MV-4-11 (cell line): ENCODE data around the gene GALNT2.
A peak's percentile ranks its signal among the peaks of the same experiment; 100 is the strongest.

ENCODE experiments used
- DNase-seq: peaks from one replicate; lab custom pipeline; 2025; lab: John Stamatoyannopoulos, UW

The GALNT2 gene

DNA sequence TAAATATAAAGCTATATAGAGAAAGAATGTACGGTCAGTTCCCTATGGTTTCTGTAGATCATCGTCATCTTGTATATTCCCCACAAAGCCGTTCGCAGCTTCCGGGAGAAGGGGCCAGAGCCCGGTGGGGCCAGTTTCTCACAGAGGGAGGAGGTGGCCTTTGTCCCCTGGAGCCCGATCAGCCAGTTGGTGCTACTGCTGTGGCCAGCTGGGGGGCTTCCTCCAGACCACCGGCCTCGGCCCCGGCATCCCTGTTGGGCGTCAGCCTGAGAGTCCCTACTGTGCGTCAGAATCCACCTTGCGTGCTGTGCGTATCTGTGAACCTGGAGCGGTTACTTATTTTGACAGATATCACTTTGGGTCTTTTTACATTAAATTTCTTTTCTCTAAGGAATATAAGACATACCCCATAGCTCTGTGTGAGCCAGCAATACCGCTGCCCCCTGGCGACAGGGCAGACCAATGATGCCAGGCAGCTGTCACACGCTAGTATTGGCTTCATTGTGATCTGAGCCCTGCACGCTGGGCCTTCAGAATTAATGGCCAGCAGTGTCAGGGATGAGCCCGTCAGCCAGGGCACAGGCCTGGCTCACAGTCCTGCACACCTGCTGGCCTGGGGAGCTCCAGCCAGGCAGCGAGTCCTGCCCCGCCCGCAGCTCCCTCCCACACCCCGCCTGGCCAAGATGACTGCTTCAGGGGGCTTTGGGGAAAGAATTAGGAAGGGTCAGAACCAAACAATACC, 213.2 kb downstream of the GALNT2 start:
- no peak for DNase-seq

DNA sequence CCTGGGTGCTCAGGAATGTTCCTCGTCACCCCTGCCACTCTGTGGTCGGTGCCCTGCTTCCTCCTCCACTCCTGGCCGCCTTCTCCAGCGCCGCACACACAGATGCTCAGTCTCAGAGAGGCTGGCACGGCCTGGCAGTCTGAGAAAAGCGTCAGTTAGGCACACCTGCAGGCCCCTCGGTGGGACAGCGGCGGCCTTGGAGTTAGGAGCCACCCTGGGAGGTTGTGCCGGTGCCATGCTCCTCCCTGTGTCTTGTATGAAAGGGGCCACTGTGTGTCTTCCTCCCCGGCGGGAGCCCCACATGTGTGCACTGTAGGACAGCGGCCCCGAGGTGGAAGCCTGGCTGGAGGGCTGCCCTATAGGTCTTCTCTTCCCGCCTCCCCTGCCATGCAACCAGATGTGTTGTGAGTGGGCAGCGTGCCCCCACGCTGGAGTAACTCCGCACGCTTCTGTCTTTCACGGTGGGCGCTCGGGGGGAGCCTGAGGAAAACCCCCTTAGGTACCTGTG, 213.9 kb downstream of the GALNT2 start:
- DNase-seq: no peak

DNA sequence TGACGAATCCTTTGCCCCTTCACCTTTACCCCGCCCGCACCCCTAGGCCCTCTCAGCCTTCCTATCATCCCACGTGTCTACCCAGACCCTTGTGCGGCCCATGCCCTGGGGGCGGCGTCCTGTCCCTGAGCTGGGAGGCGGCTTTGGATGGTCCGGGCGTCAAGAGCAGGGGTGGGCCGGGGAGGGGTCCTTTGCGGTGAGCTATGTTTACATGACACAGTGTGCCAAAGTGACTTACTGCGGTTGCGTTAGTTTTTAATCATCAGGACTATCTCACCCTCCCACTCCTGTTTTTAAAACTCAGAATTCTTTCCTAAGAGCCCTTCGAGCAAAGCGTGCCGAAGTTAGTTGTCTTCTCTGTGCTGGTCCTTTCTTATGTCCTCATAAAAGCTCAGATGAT, 214.5 kb downstream of the GALNT2 start:
- no peak for DNase-seq

DNA sequence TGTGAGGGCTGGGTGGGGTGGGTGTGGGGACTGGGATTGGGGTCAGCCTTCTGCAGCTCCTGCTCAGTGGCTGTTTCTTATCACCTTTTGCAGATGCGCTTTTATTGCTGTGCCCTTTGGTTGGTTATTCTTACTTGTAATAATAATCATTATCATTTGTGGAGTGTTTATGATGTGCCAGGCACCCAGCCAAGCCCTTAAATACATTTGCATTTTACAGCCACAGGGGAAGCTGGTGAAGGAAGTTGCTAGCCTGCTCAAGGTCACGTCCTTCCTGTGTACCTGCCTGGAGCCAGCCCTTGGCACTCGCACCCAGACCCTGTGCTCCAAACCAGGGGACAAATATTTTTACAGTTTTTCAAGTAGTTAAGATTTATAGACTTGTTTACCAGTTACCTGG, 215.1 kb downstream of the GALNT2 start:
- no peak for DNase-seq

DNA sequence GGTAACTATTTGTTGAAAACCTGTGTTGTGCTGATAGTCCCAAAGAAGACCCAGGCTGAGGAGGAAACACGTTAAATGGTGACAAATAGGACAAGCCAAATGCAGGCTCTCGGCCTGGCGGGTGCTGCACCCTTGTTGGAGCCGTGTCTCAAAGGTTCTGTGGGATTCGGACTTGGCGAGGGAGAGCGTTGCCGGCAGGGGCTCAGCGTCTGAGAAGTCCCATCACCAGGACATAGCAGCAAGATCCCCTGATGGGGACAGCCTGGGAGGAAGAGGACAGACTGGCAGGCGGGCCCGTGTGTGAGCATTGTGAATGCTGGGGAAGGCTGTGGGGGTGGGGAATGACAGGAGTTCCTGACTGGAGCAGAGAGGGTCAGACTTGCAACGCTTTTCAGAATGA, 216.6 kb downstream of the GALNT2 start:
- DNase-seq: no peak

DNA sequence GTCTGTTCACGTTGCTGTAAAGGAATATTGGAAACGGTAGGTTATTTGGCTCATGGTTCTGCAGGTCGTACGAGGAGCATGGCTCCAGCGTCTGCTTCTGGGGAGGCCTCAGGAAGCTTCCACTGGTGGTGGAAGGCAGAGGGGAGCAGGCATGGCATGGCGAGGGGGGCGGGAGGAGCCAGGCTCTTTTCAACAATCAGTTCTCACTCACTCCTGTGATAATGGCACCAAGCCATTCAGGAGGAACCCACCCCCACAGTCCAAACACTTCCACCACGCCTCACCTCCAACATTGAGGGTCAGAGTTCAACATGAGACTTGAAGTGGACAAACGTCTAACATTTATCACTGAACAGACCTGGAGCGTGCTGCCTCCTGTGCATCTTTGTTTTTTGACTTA, 217.9 kb downstream of the GALNT2 start:
- DNase-seq: no peak

DNA sequence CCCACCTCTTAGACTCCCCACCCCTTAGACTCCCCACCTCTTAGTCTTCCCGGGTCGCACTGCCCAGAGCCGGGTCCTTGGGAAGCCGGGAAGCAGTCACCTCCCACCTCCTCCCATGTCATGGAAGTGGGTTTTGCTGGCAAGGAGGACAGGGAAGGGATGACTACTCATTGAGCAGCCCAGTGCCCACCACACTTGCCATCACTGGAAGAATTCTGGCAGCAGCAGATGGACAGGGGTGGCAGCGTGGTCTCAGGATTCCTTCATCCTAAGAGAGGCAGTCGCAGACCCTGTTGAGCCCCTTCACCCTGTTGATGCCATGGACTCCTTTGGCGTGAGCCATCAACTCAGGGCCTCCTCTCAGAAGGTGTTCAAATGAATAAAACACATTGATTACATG, 218.3 kb downstream of the GALNT2 start:
- DNase-seq: no peak

DNA sequence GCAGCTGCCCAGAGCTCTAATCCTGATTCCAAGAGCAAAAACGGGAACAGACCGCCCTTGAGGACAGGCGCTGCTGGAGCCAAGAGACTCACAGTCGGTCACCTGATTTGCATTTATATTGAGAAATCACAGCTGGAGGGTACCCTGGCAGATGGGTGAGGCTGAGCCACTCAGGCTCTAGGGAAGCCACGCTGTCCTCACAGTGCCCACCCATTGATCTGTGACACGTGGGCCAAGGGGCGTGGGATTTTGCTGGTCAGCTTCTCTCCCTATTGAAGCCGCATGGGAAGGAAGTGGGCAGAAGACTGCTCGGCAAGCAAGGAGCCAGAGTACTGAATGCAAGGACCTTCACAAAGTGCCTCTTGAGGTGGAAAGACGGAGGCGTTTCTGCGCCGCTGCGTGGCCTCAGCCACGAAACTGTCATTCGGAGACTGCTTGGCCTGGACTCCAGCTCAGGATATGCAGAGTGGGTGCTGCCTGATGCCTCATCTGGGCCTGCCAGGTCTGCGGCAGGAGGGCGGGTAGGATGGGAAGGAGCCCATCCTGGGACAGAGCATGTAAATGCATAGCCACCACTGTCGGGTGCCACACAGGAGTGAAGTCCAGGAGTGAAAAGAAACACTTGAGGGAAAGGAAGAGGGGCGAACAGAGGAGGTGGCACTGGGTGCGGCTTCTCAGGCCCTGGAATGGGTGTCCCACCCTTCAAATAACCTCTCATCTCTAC, 219.3 kb downstream of the GALNT2 start:
- DNase-seq: no peak

DNA sequence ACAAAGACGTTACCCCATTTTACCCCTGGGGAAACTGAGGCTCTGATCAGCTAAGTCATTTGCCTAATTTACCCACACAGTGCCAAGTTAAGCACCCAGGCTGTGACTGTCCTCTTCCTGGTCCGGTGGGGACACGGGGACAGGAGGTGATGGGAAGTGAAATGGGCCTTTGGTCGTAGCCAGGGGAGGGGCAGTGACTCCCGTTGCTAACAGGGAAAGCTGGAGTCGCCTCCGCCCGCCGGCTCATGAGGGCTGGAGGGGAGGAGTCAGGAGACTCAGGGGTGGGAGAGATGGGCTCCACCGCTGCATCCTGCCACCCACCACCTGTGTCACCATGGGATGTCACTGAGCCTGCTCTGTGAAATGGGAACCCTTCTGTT, 219.8 kb downstream of the GALNT2 start:
- DNase-seq: no peak

DNA sequence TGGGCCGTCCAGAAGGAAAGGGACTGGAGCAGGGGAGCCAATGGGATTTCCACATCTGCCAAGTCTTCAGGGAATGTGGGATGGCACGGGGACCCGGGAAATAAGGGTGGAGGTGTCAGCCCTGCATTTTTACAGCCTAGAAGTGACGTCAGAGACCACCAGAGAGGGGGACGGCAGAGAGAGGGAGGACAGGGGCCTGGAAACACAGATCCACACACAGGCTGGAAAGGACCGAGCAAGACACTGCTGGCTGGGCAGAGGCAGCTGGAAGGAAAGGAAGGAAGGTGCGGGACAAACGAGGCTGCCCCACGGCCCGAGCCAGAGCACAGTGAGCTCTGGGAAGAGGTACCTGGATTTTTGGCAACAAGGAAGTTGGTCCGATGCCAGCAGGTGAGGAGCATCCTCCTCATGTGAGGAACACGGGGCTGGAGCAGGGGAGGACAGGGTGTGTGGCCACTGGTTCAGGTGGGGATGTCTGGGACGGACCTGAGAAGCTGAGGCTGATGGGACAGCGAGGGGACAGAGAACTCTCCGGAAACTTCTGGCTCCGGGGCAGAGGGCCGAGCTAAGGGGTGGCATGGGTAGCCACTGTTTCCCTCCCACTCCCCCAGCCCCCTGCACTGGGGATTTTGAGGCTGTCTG, 220.8 kb downstream of the GALNT2 start:
- DNase-seq: no peak

DNA sequence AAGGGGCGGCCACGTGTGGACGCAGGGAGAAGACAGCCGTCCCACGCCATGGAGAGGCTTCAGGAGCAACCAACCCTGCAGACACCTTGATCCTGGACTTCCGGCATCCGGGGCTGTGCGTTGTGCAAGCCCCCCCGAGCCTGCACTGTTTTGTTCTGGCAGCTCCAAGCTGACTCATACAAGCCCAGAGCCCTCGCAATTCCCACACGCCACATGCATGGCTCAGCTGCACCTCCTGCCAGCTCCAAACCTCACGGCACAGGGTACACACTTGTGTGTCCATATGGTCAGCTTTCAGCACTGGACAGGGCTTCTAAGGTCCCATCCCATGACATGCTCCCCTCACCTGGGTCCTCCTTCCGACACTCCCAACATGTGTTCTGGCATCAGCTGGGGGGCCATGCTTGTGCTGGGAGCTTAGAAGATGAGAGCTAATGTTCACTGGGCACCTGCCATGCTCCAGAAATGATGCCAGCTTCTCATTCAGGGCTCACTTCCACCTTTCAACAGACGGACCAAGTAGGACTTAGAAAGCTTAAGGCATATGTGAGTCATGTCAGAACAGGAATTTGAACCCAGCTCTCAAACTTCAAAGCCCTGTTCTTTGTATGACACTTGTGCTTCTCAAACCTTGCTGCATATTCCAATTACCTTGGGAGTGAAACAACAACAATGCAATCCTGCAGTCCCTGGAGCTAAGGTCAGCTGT, 221.8 kb downstream of the GALNT2 start:
- DNase-seq: no peak

DNA sequence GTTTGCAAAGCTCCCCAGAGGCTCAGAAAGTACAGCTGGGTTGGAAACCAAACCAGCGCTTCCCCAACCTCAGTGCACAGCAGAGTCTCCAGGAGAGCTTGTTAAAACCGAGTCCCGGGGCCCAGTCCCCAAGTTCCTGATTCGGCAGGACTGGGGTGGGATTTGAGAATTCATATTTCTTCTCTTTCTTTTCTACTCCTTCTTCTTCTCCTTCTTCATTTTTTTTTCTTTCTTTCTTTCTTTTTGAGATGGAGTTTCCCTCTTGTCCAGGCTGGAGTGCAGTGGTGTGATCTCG, 222.3 kb downstream of the GALNT2 start:
- no peak for DNase-seq

DNA sequence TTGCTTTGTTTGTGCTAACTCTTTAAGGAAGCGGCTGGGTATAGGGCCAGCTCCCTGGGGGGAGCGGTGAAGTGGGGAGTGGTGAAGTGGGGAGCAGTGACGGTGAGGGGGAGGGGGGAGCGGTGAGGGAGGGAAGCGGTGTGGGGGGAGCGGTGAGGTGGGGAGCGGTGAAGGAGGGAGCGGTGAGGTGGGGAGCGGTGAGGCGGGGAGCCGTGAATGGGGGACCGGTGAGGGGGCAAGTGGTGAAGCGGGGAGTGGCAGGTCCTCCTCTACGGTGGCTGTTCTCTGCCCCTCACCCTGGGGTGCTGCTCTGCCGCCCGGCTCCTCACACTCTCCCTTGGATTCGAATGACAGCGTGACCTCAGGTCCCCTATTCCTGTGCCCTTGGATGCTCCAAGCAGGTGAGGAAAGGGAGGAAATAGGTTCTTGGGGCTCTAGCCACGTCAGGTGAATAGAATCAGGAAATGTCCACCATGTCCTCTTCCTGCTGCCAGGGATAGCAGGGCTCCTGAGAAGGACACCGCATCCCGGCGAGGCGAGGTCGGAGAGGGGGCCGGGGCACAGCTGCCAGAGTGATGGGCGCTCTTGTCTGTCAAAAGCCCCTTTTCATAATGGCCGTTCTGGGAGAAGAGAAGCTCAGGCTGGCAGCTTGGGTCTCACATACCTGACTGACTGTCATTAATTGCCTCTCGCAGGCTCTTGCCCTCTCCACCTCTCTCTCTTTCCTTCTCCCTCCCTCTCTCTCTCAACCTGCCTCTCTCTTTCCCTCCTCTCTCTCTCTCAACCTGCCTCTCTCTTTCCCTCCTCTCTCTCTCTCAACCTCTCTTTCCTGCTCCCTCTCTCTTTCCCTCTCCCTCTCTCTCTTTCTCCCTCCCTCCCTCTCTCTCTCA, 224.9 kb downstream of the GALNT2 start:
- DNase-seq: no peak

DNA sequence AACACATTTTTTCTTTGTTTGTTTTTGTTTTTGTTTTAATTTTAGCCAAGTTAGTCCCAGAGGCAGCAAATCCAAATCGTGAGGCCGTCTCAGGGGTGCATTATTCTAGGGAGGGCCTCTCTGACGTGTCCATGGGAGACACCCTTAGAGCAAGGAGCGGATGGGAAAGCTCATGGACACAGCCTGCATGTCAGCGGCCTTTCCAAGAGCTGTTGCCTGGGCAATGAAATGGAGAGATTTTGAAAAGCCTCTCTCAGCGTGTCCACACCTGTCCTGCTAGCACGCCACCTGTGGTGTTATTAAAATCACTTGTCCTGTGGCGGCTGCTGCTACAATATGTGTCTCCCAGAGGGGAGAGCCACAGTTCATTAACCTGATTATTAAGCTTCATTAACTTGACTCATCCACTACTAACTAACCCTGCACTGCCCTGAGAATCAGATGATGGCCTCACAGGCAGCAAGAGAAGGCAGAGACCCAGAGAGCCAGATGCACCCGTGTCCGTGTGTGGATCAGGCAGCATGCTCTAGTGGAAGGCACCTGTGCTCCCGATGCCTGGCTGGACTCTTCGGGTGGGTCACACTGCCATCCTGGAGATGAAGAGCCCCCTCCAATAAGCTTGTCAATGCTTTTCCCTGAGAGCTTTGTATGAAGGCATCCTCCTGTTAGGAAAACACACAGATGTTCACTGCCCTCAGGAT, 225.8 kb downstream of the GALNT2 start:
- DNase-seq: no peak

DNA sequence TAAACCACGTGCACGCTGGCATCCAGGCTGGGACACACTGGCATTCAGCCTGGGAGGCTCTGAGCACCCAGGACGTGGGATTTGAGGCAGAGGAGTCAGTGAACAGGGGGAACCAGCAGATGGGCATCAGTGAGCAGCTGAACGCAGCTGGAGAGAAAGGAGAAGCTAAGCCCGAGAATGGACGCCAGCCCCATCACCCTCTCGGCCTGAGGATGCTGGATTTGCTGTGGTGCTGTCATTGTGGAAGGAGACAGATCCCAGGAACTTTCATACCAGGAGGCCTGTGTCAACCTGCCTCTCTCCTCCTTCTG, 226.3 kb downstream of the GALNT2 start:
- no peak for DNase-seq

DNA sequence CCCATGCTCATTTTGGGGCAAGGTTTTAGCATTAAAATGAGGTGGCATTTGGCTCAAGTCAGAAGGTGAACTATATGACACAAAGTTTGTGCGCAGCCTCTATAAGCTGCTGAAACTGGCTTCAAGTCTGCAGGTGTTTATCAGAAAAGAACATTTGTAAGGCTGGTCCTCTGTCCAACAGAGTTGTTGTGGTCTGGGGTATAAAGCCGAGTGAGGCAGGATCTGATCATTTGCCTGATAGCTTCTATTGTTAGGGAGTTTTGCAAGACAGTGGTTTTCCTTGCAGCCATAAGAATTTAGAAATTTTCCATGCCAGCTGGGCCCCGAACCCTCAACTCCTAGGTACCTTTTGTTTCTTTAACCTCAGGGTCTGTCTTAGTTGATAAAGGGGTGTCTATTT, 228.3 kb downstream of the GALNT2 start:
- DNase-seq: no peak

DNA sequence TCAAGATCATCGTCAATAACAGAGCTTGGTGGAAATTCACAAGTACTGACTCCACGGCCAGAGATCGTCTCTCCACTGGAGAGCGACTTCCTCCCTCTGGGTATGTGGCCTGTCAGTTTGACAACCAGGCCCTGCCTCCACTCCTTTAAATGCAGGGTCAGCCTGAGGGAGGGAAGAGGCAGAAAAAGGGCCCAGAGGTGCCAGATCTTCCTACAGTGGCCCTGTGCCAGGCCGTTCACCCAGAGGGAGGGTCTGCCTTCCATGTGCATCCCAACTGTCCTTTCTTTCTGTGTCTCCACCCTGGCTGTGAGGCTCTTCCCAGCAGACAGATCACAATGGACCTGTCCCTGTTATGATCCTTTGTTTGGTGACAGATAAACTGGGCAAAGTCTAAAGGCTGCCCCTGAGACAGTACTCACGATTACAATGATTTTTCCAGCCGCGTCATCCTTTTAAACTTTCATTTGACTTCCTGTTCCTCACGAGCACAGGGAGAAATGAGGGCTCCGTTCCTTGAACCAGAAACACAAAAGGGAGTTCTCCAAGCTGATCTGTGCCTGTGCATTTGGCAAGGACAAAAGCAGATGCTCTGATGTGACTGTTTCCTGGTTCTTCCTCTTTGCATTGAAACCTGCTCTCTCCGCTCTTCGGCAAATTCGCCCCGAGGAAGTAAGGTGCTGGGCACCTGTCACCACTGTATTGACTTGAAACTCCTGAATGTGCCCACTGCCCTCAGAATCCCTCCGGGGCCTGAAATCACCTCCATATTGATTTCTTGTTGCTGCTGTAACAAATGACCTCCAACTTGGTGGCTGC, 232.4 kb downstream of the GALNT2 start:
- DNase-seq: peak; percentile 28

DNA sequence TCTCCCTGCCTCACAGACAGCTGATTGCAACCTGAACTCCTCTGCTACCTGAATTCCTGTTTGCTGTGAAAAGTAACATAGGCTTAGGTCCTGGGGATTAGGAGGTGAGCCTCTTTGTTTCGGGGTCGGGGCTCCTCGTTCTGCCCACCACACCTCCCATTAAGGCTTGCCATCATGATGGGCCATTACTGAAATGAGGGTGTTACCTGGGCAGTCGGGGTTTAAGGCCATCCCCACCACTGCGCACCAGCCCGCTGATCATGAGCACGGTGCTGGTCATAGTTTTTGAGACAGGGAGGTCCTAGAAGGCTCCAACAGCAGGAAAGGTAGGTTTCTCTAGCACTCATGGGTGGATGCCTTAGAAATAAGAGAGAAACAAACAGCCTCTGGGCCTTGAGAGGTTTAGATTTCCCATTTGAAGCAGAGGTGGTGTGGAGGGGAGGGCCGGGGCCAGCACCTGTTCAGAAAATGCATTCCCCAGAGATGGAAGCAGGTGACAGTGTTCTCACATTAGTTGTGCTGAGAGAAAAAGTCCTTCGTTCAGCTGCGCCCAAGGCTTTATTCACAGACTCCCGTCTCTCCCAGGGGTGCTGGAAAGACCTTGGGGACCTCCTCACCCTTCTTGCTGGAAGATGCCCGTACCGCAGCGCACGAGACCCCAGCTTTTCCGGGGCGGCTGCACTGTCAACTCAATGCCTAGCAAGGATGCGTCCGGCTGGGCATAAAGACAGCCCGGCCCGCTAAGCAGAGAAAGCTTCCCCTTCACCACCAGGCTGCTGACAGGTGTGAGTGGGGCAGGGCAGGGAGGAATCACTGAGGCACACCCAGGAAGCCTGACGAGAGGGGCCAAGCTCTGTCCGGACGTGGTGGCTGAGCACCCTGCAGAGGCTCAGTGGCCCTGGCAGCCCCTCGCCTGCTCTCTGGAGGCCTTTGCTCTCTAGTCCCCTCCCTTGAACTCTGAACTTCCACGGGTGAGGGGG, 233.6 kb downstream of the GALNT2 start:
- DNase-seq: no peak

DNA sequence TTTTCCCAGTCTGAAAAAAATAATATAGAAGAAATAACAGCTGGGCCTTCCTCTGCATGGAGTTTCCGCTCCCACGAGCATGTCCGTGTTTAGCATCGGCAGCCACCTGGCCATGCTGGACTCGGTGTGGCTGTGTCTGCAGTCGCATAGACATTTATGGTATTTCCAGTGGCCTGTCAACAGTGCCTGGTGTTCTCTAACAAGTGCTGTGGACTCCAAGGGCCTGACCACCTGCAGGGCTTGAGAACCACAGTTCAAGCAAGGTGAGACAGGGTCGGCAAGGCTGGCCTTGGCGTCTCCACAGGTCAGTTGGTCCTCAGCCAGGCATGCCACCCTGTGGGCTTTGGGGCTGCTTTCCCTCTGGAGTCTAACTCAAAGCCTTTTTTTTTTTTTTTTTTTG, 234.3 kb downstream of the GALNT2 start:
- no peak for DNase-seq
